Colonic mucosa (tissue), 4 donors: ENCODE data around the gene SERPINB4. TPM values are rescaled to one million over a fixed set of nuclear protein-coding genes. Genes with fewer than 3 reads are reported as not detected.

ENCODE experiments used
- DNase-seq: peaks from one replicate; pipeline ENCODE4 v3.0.0-alpha.2; 2020
- H3K27ac ChIP-seq: fragments of 200-600 bp; one replicate; pipeline ENCODE4 v1.8.0; 2021
- H3K27me3 ChIP-seq: fragments of 200-600 bp; one replicate; pipeline ENCODE4 v1.8.0; 2021
- H3K36me3 ChIP-seq: fragments of 200-600 bp; one replicate; pipeline ENCODE4 v1.8.0; 2021
- H3K4me1 ChIP-seq: fragments of 200-600 bp; one replicate; pipeline ENCODE4 v1.8.0; 2021; ENCODE audit warnings: mild to moderate bottlenecking
- H3K4me3 ChIP-seq: fragments of 200-600 bp; one replicate; pipeline ENCODE4 v1.8.0; 2021
- H3K9ac ChIP-seq, 2 donors: one replicate each; pipeline ENCODE4 v1.7.0; 2013; ENCODE audit warnings: control low read depth in 2 of 2, low read depth in 2 of 2, low read length in 2 of 2
- H3K9me3 ChIP-seq: fragments of 200-600 bp; one replicate; pipeline ENCODE4 v1.8.0; 2021
- intact Hi-C: fragments of 100-400 bp; cut with DNase I; formaldehyde crosslinking; loops from one replicate; pipeline ENCODE4 v1.14.1; 2022
- total RNA-seq, 2 donors: library from RNA; stranded (reverse); fragmentation: NEBNext Ultra II Directional in 1 of 2; extraction: Animal tissue kit (Norgen Biotek cat#: 25700) in 1 of 2; gene quantifications; one replicate each; pipeline ENCODE4 v1.2.1, GENCODE V29; 2021
- TF ChIP-seq, protein P1 (sequence below): fragments of 200-600 bp; IDR thresholded peaks from one replicate; pipeline ENCODE4 v1.8.0; 2022; ENCODE audit warnings: antibody characterized with exemption, mild to moderate bottlenecking
- donor health status: healthy.
- donor health status: DM: no; HTN: no; CAD: no.
- donor health status: DM: no; HTN: no; CAD: no.

The SERPINB4 gene
- total RNA-seq, 2 donors from 2014 or later: not detected

GRCh38 chr18:63681449-63682340 is 37.6 kb upstream of the SERPINB4 start:
- Histone ChIP-seq H3K4me3 (no peak overlapping the region), H3K9me3 (no peaks in the 10 kb centered on the region), H3K4me1 (no peaks in the 10 kb centered on the region), H3K36me3 (no peaks in the 10 kb centered on the region), H3K27me3 (no peaks in the 10 kb centered on the region), H3K27ac (no peak overlapping the region), H3K9ac (no peak overlapping the region)
- TF ChIP-seq, protein P1, sequence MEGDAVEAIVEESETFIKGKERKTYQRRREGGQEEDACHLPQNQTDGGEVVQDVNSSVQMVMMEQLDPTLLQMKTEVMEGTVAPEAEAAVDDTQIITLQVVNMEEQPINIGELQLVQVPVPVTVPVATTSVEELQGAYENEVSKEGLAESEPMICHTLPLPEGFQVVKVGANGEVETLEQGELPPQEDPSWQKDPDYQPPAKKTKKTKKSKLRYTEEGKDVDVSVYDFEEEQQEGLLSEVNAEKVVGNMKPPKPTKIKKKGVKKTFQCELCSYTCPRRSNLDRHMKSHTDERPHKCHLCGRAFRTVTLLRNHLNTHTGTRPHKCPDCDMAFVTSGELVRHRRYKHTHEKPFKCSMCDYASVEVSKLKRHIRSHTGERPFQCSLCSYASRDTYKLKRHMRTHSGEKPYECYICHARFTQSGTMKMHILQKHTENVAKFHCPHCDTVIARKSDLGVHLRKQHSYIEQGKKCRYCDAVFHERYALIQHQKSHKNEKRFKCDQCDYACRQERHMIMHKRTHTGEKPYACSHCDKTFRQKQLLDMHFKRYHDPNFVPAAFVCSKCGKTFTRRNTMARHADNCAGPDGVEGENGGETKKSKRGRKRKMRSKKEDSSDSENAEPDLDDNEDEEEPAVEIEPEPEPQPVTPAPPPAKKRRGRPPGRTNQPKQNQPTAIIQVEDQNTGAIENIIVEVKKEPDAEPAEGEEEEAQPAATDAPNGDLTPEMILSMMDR: no peak
- no peak for DNase-seq
- intact Hi-C loops: no loop called here

- no peaks in the 10 kb centered on the region for H3K4me1 ChIP-seq
- H3K36me3 ChIP-seq: no peaks in the 10 kb centered on the region
- intact Hi-C loops: no loop called here
- TF ChIP-seq, protein P1: no peak
- no peak overlapping the region for H3K27ac ChIP-seq
- H3K9ac ChIP-seq: no peak overlapping the region
- no peak overlapping the region for H3K4me3 ChIP-seq
- H3K27me3 ChIP-seq: no peaks in the 10 kb centered on the region
- no peaks in the 10 kb centered on the region for H3K9me3 ChIP-seq
- DNase-seq: no peak
Measured at GRCh38 chr18:63679820-63680606, 36.0 kb upstream of the SERPINB4 start.

DNA sequence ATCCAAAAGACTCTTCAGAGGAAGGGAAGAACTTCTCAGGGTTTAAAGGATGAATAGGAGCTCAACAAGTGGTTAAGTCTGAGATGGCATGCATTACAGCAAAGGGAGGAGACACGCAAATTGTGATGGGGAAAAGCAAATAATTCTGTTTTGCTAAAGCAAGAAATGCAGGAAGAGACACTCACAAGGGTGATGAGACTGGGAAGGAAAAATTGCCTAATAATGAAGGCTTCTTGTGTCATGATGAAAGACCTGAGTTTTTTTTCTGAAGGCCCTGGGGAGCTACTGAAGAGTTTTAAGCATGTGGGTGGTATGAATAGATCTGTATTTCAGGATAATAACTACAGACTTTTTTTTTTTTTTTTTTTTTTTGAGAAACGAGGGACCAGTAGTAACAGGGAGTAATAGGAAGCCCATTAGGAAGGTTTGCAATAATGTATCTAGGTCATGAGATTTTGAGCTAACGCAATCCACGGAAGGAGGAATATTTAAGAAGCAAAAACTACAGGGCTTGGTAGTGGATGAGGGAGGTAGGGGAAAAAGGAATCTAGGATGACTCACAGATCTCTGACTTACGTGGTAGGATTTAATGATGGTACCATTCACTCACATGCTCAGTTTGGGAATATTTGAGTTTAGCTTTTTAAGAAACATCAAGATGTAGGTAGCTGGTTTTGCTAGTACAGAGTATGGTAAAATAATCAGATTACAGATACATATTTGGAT is 33.6 kb upstream of the SERPINB4 start:
- no peak overlapping the region for H3K4me3 ChIP-seq
- no peak overlapping the region for H3K27ac ChIP-seq
- H3K36me3 ChIP-seq: no peaks in the 10 kb centered on the region
- no peak overlapping the region for H3K9ac ChIP-seq
- H3K9me3 ChIP-seq: no peaks in the 10 kb centered on the region
- TF ChIP-seq, protein P1: no peak
- H3K27me3 ChIP-seq: no peaks in the 10 kb centered on the region
- no peak for DNase-seq
- no peaks in the 10 kb centered on the region for H3K4me1 ChIP-seq
- intact Hi-C loops: no loop called here

DNA sequence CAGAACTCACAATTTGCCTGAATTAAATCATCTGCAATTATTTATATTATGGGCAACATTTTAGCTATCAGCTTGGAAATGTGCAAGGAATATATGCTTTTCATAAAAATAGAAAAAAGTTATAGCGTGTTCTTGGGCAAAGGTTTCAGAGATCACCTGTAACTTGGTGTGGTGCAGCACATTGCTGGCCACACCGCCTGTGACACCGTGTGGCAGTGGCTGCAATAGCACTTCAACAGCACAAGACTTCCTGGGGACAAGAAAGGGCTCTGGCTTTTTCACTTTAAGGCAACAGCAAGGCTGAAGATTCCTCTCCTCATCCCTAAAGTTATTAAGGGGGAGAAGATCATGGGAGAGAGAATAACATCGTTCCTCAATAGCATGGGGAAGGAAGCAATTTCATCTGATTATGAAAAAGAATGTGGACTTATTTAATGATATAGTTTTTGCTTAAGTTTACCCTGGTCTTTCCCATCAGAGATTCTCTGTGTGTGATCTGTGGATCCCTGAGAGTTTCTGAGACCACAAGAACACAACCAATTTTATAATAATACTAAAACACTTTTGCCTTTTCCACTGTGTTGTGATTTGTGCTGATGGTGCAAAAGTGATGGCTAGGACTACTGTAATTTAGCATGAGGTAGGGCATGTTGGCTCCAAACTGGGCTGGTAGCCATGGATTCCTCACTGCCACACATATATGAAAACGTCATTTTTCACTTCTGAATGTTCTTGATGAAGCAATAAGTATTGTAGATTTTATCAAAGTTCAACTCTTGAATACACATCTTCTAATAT is 32.7 kb upstream of the SERPINB4 start:
- H3K4me1 ChIP-seq: no peaks in the 10 kb centered on the region
- intact Hi-C loops: no loop called here
- no peaks in the 10 kb centered on the region for H3K9me3 ChIP-seq
- DNase-seq: no peak
- no peak overlapping the region for H3K4me3 ChIP-seq
- TF ChIP-seq, protein P1: no peak
- no peaks in the 10 kb centered on the region for H3K27me3 ChIP-seq
- no peaks in the 10 kb centered on the region for H3K36me3 ChIP-seq
- no peak overlapping the region for H3K9ac ChIP-seq
- no peak overlapping the region for H3K27ac ChIP-seq
